B cell (primary cell): Measurements from ENCODE around the gene DNAI2. TPM values are rescaled to one million over a fixed set of nuclear protein-coding genes. Genes with fewer than 3 reads are reported as not detected.

Experiments
- ATAC-seq: fragments of 200-7000 bp; cut with Tn5 transposase; one replicate; pipeline ENCODE4 v1.10.0; 2021; ENCODE audit warnings: low read depth, mild to moderate bottlenecking, moderate number of reproducible peaks, moderate library complexity
- CTCF ChIA-PET: fragments of 350-600 bp; sonication (Branson Sonifier 250); formaldehyde crosslinking; loops from one replicate; lab custom pipeline; 2021; ENCODE audit warnings: antibody characterized with exemption, inconsistent platforms; lab: Charles Lee
- POLR2A ChIA-PET: fragments of 350-600 bp; sonication (Branson Sonifier 250); formaldehyde crosslinking; loops from one replicate; lab custom pipeline; 2021; ENCODE audit warnings: antibody characterized with exemption; lab: Charles Lee
- DNase-seq: peaks from one replicate; pipeline ENCODE4 v3.0.0; 2013
- H2AFZ ChIP-seq: 2 replicates; pipeline ENCODE4 v1.6.1; 2012; ENCODE audit warnings: mild to moderate bottlenecking, low read depth, low read length; ENCODE audit not compliant: insufficient read depth, poor library complexity, severe bottlenecking
- H3K27ac ChIP-seq, 2 donors: 1 replicate in 1 of 2; 2 replicates in 1 of 2; pipeline ENCODE4 v1.5.1; 2012 to 2013; ENCODE audit warnings: low read length in 2 of 2, mild to moderate bottlenecking in 2 of 2, moderate library complexity in 1 of 2
- H3K27me3 ChIP-seq, 4 experiments: fragments of 200-600 bp in 1 of 4; sonication (generic) in 1 of 4; replicated peaks in 1 of 4; 1 replicate in 2 of 4; 2 replicates in 2 of 4; pipeline versions ENCODE4 v1.6.1 to v1.7.0; 2013 to 2016; ENCODE audit warnings: low read length in 3 of 4, mild to moderate bottlenecking in 2 of 4, mixed read lengths in 1 of 4, moderate library complexity in 1 of 4; ENCODE audit not compliant: insufficient read depth in 4 of 4, control insufficient read depth in 3 of 4; ENCODE audit errors: control extremely low read depth in 1 of 4
- H3K36me3 ChIP-seq, 2 experiments: replicated peaks in 1 of 2; 1 replicate in 1 of 2; 2 replicates in 1 of 2; pipeline versions ENCODE4 v1.6.1 to v1.7.1; 2013; ENCODE audit warnings: low read length in 1 of 2; ENCODE audit not compliant: insufficient read depth in 2 of 2, control insufficient read depth in 1 of 2; ENCODE audit errors: control extremely low read depth in 1 of 2, extremely low read depth in 1 of 2
- H3K4me1 ChIP-seq, 2 donors: fragments of 200-600 bp in 1 of 2; sonication (generic) in 1 of 2; 1 replicate in 1 of 2; 2 replicates in 1 of 2; pipeline versions ENCODE4 v1.5.1 to v1.6.1; 2013 to 2017; ENCODE audit warnings: low read length in 2 of 2; ENCODE audit not compliant: control insufficient read depth in 2 of 2, insufficient read depth in 2 of 2
- H3K4me2 ChIP-seq: replicated peaks from 2 replicates; pipeline ENCODE3; 2012; ENCODE audit warnings: mild to moderate bottlenecking, low read depth, low read length; ENCODE audit not compliant: poor library complexity, severe bottlenecking
- H3K4me3 ChIP-seq, 5 experiments: fragments of 200-600 bp in 1 of 5; sonication (generic) in 1 of 5; 1 replicate in 3 of 5; 2 replicates in 2 of 5; pipeline versions ENCODE4 v1.5.1 to v1.7.0; 2011 to 2016; ENCODE audit warnings: low read length in 4 of 5, mild to moderate bottlenecking in 4 of 5, low read depth in 2 of 5, control low read depth in 1 of 5, moderate library complexity in 1 of 5; ENCODE audit not compliant: insufficient read depth in 1 of 5; ENCODE audit errors: control extremely low read depth in 1 of 5, extremely low read depth in 1 of 5
- H3K79me2 ChIP-seq: fragments of 200-600 bp; sonication (generic); one replicate; pipeline ENCODE4 v1.6.0; 2016; ENCODE audit warnings: low read length; ENCODE audit not compliant: control insufficient read depth, insufficient read depth
- H3K9ac ChIP-seq: fragments of 200-600 bp; sonication (generic); 2 replicates; pipeline ENCODE4 v1.6.1; 2017; ENCODE audit warnings: mild to moderate bottlenecking, low read length, moderate library complexity
- H3K9me3 ChIP-seq, 3 donors: one replicate each; pipeline versions ENCODE4 v1.6.1 to v1.7.1; 2013; ENCODE audit warnings: low read length in 2 of 3; ENCODE audit not compliant: control insufficient read depth in 2 of 3, insufficient read depth in 1 of 3; ENCODE audit errors: control extremely low read depth in 1 of 3
- H4K20me1 ChIP-seq: 2 replicates; pipeline ENCODE4 v1.6.0; 2012; ENCODE audit warnings: mild to moderate bottlenecking, low read length; ENCODE audit not compliant: insufficient read depth, control insufficient read depth, poor library complexity, severe bottlenecking
- H3K27ac Mint-ChIP-seq: one replicate; pipeline ENCODE4 v1.8.0; 2021; ENCODE audit warnings: mixed read lengths
- H3K27me3 Mint-ChIP-seq: one replicate; pipeline ENCODE4 v1.8.0; 2021; ENCODE audit warnings: mixed read lengths
- H3K4me1 Mint-ChIP-seq: one replicate; pipeline ENCODE4 v1.8.0; 2021; ENCODE audit warnings: mixed read lengths
- H3K4me3 Mint-ChIP-seq: one replicate; pipeline ENCODE4 v1.8.0; 2021; ENCODE audit warnings: mixed read lengths
- H3K9me3 Mint-ChIP-seq: one replicate; pipeline ENCODE4 v1.8.0; 2022; ENCODE audit warnings: mixed read lengths; ENCODE audit not compliant: insufficient read depth
- CTCF ChIP-seq: fragments of 200-600 bp; IDR thresholded peaks from one replicate; pipeline ENCODE4 v1.8.0; 2022; ENCODE audit warnings: antibody characterized with exemption, mild to moderate bottlenecking
- EZH2 ChIP-seq: IDR thresholded peaks from 2 replicates; pipeline ENCODE4 v1.6.1; 2012; ENCODE audit warnings: borderline replicate concordance, low read depth, mild to moderate bottlenecking, moderate library complexity, low read length; ENCODE audit not compliant: insufficient read depth, poor library complexity, severe bottlenecking
- WGBS: methylation state at CpG from one replicate; pipeline ENCODE4 v1.1.5; 2013; ENCODE audit warnings: missing lambda C conversion rate; ENCODE audit not compliant: insufficient coverage; 5-methylcytosine and 5-hydroxymethylcytosine counted together
- intact Hi-C: fragments of 100-400 bp; cut with micrococcal nuclease; formaldehyde crosslinking; loops from one replicate; pipeline ENCODE4 v1.10.0; 2022
- polyA plus RNA-seq: library from polyadenylated mRNA; depleted of rRNA; stranded (reverse); fragments of >200 nt; gene quantifications from 2 replicates; pipeline ENCODE4 v1.2.3, GENCODE V29; 2012
- total RNA-seq, 2 donors: library from RNA; stranded (reverse); fragments of 120-200 nt in 1 of 2; gene quantifications; 1 replicate in 1 of 2; 2 replicates in 1 of 2; pipeline versions ENCODE4 v1.2.3 to v1.2.4, GENCODE V29; 2013 to 2022

DNAI2 gene
- total and polyA plus RNA-seq, 2 donors (not counting 1 experiment from before 2014, with no cell fraction given), result not detected

- TF ChIP-seq EZH2 (no peak), CTCF (no peak)
- H3K9me3 ChIP-seq, result no peaks in the 10 kb centered on the region
- Mint-ChIP-seq H3K4me3 (no peak overlapping the region), H3K27ac (no peak overlapping the region), H3K9me3 (no peaks in the 10 kb centered on the region), H3K4me1 (no peaks in the 10 kb centered on the region), H3K27me3 (no peaks in the 10 kb centered on the region)
- ChIA-PET POLR2A (no interaction called here), CTCF (no interaction called here)
- no peaks in the 10 kb centered on the region for H4K20me1 ChIP-seq
- 87% methylated on average over 4 of the region's 11 CpGs for WGBS
- no peaks in the 10 kb centered on the region for H3K4me1 ChIP-seq
- no peaks in the 10 kb centered on the region for H3K79me2 ChIP-seq
- intact Hi-C loops, result no loop called here
- no peak overlapping the region for H3K27ac ChIP-seq
- no peaks in the 10 kb centered on the region for H3K36me3 ChIP-seq
- H3K27me3 ChIP-seq, result no peaks in the 10 kb centered on the region
- H3K4me2 ChIP-seq, result no peak overlapping the region
- no peak for DNase-seq
- no peak overlapping the region for H2AFZ ChIP-seq
- no peak for ATAC-seq
- H3K4me3 ChIP-seq, result no peak overlapping the region
- no peak overlapping the region for H3K9ac ChIP-seq
These were observed 33.3 kb upstream of the DNAI2 start for GRCh38 chr17:74240618-74241205.

- ChIA-PET CTCF (no interaction called here), POLR2A (no interaction called here)
- H3K4me3 Mint-ChIP-seq, result no peak overlapping the region
- H3K27ac Mint-ChIP-seq, result no peak overlapping the region
- H3K9me3 Mint-ChIP-seq, result no peaks in the 10 kb centered on the region
- no peak overlapping the region for H3K27ac ChIP-seq
- no peaks in the 10 kb centered on the region for H4K20me1 ChIP-seq
- no peaks in the 10 kb centered on the region for H3K9me3 ChIP-seq
- no peaks in the 10 kb centered on the region for H3K4me1 Mint-ChIP-seq
- no peak for TF ChIP-seq CTCF
- no peak for TF ChIP-seq EZH2
- intact Hi-C loops, result no loop called here
- H3K4me3 ChIP-seq, result no peak overlapping the region
- WGBS, result 90% methylated on average over 9 of the region's 10 CpGs
- H3K27me3 Mint-ChIP-seq, result no peaks in the 10 kb centered on the region
- no peak overlapping the region for H3K9ac ChIP-seq
- no peaks in the 10 kb centered on the region for H3K79me2 ChIP-seq
- no peak for ATAC-seq
- no peaks in the 10 kb centered on the region for H3K4me1 ChIP-seq
- no peak overlapping the region for H2AFZ ChIP-seq
- H3K4me2 ChIP-seq, result no peak overlapping the region
- no peaks in the 10 kb centered on the region for H3K27me3 ChIP-seq
- no peaks in the 10 kb centered on the region for H3K36me3 ChIP-seq
- DNase-seq, result no peak
These were observed 32.6 kb upstream of the DNAI2 start for GRCh38 chr17:74241431-74241830.
